HG03025 (cell line): ENCODE data around the gene TCF4.

Source experiments
- ATAC-seq: cut with Tn5 transposase; IDR thresholded peaks from one replicate; pipeline ENCODE4 v1.9.1; 2021; ENCODE audit warnings: mild to moderate bottlenecking, moderate library complexity; ENCODE audit not compliant: unreplicated experiment, low FRiP score

The TCF4 gene

GRCh38 chr18:55588111-55588869 is at the start of gene TCF4:
TCF4 (minus strand) TSS chr18:55588192; CDS start chr18:55587116, 1,076 bp downstream.
- no peak for ATAC-seq

GRCh38 chr18:55637204-55637603 is 49.2 kb upstream of the TCF4 start:
- ATAC-seq = no peak

- ATAC-seq = no peak
Measured at GRCh38 chr18:55635439-55635838, 47.4 kb upstream of the TCF4 start.

GRCh38 chr18:55634545-55634944 is 46.6 kb upstream of the TCF4 start:
- no peak for ATAC-seq

GRCh38 chr18:55633032-55633431 is 45.0 kb upstream of the TCF4 start:
- no peak for ATAC-seq

- ATAC-seq = no peak
Measured at GRCh38 chr18:55629133-55629532, 41.1 kb upstream of the TCF4 start.

GRCh38 chr18:55627007-55627406 is 39.0 kb upstream of the TCF4 start:
- ATAC-seq = no peak

GRCh38 chr18:55625901-55626300 is 37.9 kb upstream of the TCF4 start:
- ATAC-seq = no peak

GRCh38 chr18:55623626-55624025 is 35.6 kb upstream of the TCF4 start:
- ATAC-seq = no peak

- no peak for ATAC-seq
Measured at GRCh38 chr18:55610506-55610905, 22.5 kb upstream of the TCF4 start.

GRCh38 chr18:55609160-55609825 is 21.3 kb upstream of the TCF4 start:
- no peak for ATAC-seq

- ATAC-seq = no peak
Measured at GRCh38 chr18:55608497-55608896, 20.5 kb upstream of the TCF4 start.

GRCh38 chr18:55607773-55608172 is 19.8 kb upstream of the TCF4 start:
- ATAC-seq = no peak

GRCh38 chr18:55605733-55606338 is 17.8 kb upstream of the TCF4 start:
- peak; percentile 54 for ATAC-seq

- no peak for ATAC-seq
Measured at GRCh38 chr18:55603775-55604174, 15.8 kb upstream of the TCF4 start.

- ATAC-seq = no peak
Measured at GRCh38 chr18:55593888-55594287, 5.9 kb upstream of the TCF4 start.

GRCh38 chr18:55592572-55592971 is 4.6 kb upstream of the TCF4 start:
- ATAC-seq = no peak

GRCh38 chr18:55592106-55592505 is 4.1 kb upstream of the TCF4 start:
- ATAC-seq = no peak

- peak; percentile 74 for ATAC-seq
Measured at GRCh38 chr18:55589625-55590291, 1.8 kb upstream of the TCF4 start.

- ATAC-seq = no peak
Measured at GRCh38 chr18:55588870-55589595, 1.0 kb upstream of the TCF4 start.
